H1 (cell line): ENCODE results near the gene KRTAP9-1. TPM values are rescaled to one million over a fixed set of nuclear protein-coding genes. Genes with fewer than 3 reads are reported as not detected.

Experiments
- CTCF ChIP-seq, 3 experiments: IDR thresholded peaks; 1 replicate in 2 of 3; 2 replicates in 1 of 3; pipeline versions ENCODE4 v1.5.1 to v1.6.1; 2011; ENCODE audit warnings: low read length in 3 of 3, mild to moderate bottlenecking in 3 of 3, inconsistent platforms in 2 of 3, low read depth in 1 of 3, moderate library complexity in 1 of 3; ENCODE audit not compliant: insufficient read depth in 1 of 3; ENCODE audit errors: control extremely low read depth in 1 of 3
- POLR2AphosphoS5 ChIP-seq: IDR thresholded peaks from 2 replicates; pipeline ENCODE4 v1.6.1; 2011; ENCODE audit warnings: low read depth, low read length
- SIN3A ChIP-seq, 2 experiments: IDR thresholded peaks in 1 of 2; conservative IDR thresholded peaks in 1 of 2; 2 replicates each; pipeline ENCODE4 v1.6.1; 2011 to 2012; ENCODE audit warnings: low read length in 2 of 2, improper control_type of control experiment in 1 of 2, low read depth in 1 of 2, mild to moderate bottlenecking in 1 of 2
- TAF1 ChIP-seq: IDR thresholded peaks from 2 replicates; pipeline ENCODE4 v1.6.1; 2011; ENCODE audit warnings: mild to moderate bottlenecking, low read depth, low read length
- TEAD4 ChIP-seq: IDR thresholded peaks from 2 replicates; pipeline ENCODE4 v1.6.1; 2012; ENCODE audit warnings: low read depth, low read length, inconsistent platforms, mixed read lengths
- polyA plus RNA-seq, 7 experiments: library from polyadenylated mRNA; depleted of rRNA in 3 of 7; stranded (reverse) in 5 of 7; unstranded in 2 of 7; fragments of >200 nt in 5 of 7; fragments of 200-250 nt in 2 of 7; gene quantifications; 1 replicate in 5 of 7; 2 replicates in 1 of 7; 4 replicates in 1 of 7; pipeline versions ENCODE4 v1.2.1 to v1.2.3, GENCODE V29; 2011 to 2013; ENCODE audit warnings: missing spikeins in 2 of 7, mixed read lengths in 2 of 7
- total RNA-seq: library from RNA; stranded (reverse); fragmentation: NEBNext Ultra II Directional; extraction: Animal tissue kit (Norgen Biotek cat#: 25700); gene quantifications from 2 replicates; pipeline ENCODE4 v1.2.1, GENCODE V29; 2021

Gene KRTAP9-1
- total and polyA plus RNA-seq, 2 of the 8 experiments (the other 6 are each of a cell fraction or from before 2014, with no cell fraction given): not detected

- TF ChIP-seq CTCF (IDR thresholded peaks at IDR 0.05; ENCODE audit: control extremely low read depth in 1 of 3, insufficient read depth in 1 of 3, low read depth in 1 of 3, low read length in 3 of 3): no peak
- TF ChIP-seq TEAD4: no peak
- TF ChIP-seq POLR2AphosphoS5: no peak
- no peak for TF ChIP-seq SIN3A (conservative IDR thresholded peaks at IDR 0.05 in 1 of 2, IDR thresholded peaks at IDR 0.05 in 1 of 2; ENCODE audit: low read depth in 1 of 2, low read length in 2 of 2)
- no peak for TF ChIP-seq TAF1
Measured at GRCh38 chr17:41163828-41164227, 25.9 kb upstream of the KRTAP9-1 start (continued).
